Panc1 (cell line): Measurements from ENCODE around the gene CDCA7L.

ENCODE experiments used
- POLR2AphosphoS5 ChIP-seq: IDR thresholded peaks from 2 replicates; pipeline ENCODE4 v1.6.1; 2012; ENCODE audit warnings: mild to moderate bottlenecking, low read depth, low read length, moderate library complexity
- TF ChIP-seq, protein P1 (sequence below): fragments of 450-650 bp; IDR thresholded peaks from 2 replicates; pipeline ENCODE4 v1.5.1; 2017; ENCODE audit warnings: mild to moderate bottlenecking

DNA sequence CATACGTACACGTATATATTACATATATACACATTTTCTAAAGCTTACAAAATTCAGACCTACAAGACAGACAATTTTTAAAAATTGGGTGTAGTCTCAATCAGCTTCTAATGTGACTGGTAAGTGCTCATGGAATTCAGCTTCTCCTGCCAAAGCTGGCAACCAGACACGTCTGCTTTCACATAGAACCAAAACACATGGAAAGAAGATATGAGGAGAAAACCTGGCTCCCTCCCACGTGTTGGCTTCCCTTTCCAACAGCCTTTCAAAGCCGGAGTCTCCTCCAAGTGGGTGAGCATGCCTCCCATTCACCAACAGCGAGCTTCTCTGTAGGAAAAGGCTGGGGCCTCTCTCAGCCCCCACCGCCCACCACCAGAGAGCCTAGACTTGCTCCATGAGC, 33.4 kb downstream of the CDCA7L start:
- TF ChIP-seq, protein P1, sequence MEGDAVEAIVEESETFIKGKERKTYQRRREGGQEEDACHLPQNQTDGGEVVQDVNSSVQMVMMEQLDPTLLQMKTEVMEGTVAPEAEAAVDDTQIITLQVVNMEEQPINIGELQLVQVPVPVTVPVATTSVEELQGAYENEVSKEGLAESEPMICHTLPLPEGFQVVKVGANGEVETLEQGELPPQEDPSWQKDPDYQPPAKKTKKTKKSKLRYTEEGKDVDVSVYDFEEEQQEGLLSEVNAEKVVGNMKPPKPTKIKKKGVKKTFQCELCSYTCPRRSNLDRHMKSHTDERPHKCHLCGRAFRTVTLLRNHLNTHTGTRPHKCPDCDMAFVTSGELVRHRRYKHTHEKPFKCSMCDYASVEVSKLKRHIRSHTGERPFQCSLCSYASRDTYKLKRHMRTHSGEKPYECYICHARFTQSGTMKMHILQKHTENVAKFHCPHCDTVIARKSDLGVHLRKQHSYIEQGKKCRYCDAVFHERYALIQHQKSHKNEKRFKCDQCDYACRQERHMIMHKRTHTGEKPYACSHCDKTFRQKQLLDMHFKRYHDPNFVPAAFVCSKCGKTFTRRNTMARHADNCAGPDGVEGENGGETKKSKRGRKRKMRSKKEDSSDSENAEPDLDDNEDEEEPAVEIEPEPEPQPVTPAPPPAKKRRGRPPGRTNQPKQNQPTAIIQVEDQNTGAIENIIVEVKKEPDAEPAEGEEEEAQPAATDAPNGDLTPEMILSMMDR, result no peak
- no peak for TF ChIP-seq POLR2AphosphoS5
